Thyroid gland (tissue), 4 donors: ENCODE measurements around the gene CPA3. TPM values are rescaled to one million over a fixed set of nuclear protein-coding genes. Genes with fewer than 3 reads are reported as not detected.
A peak's percentile ranks its signal among the peaks of the same experiment; 100 is the strongest.

ENCODE experiments used
- DNase-seq, 2 donors: peaks; one replicate each; pipeline ENCODE4 v3.0.0-alpha.2; 2019
- H3K27ac ChIP-seq, 3 donors: fragments of 200-600 bp; sonication (generic); 1 replicate in 2 of 3; 2 replicates in 1 of 3; pipeline ENCODE4 v1.5.1; 2016 to 2019; ENCODE audit warnings: mild to moderate bottlenecking in 1 of 3, moderate library complexity in 1 of 3
- H3K27me3 ChIP-seq: fragments of 200-600 bp; sonication (generic); one replicate; pipeline ENCODE4 v1.5.1; 2019
- H3K36me3 ChIP-seq, 2 donors: fragments of 200-600 bp; sonication (generic); one replicate each; pipeline ENCODE4 v1.5.1; 2016 to 2019
- H3K4me1 ChIP-seq, 2 donors: fragments of 200-600 bp; sonication (generic); one replicate each; pipeline ENCODE4 v1.5.1; 2017 to 2019
- H3K4me3 ChIP-seq, 3 donors: fragments of 200-600 bp; sonication (generic); replicated peaks in 1 of 3; 1 replicate in 2 of 3; 2 replicates in 1 of 3; pipeline ENCODE4 v1.5.1; 2016; ENCODE audit warnings: mild to moderate bottlenecking in 1 of 3
- H3K9me3 ChIP-seq: fragments of 200-600 bp; sonication (generic); one replicate; pipeline ENCODE4 v1.5.1; 2017
- CTCF ChIP-seq, 6 experiments: fragments of 200-600 bp in 3 of 6; fragments of 450-650 bp in 3 of 6; sonication (generic) in 3 of 6; IDR thresholded peaks; one replicate each; pipeline ENCODE4 v1.5.1; 2016 to 2019; ENCODE audit warnings: antibody characterized with exemption in 6 of 6, mild to moderate bottlenecking in 2 of 6, inconsistent platforms in 1 of 6, moderate library complexity in 1 of 6
- POLR2A ChIP-seq, 2 donors: fragments of 450-650 bp; IDR thresholded peaks; one replicate each; pipeline ENCODE4 v1.6.1; 2017; ENCODE audit warnings: antibody characterized with exemption in 2 of 2, mild to moderate bottlenecking in 2 of 2, moderate library complexity in 1 of 2
- WGBS, 2 donors: methylation state at CpG; one replicate each; pipeline ENCODE4 v1.1.5; 2017; 5-methylcytosine and 5-hydroxymethylcytosine counted together
- intact Hi-C: fragments of 100-400 bp; cut with DNase I; formaldehyde crosslinking; loops from one replicate; pipeline ENCODE4 v1.15.1; 2023
- total RNA-seq, 4 donors: library from RNA; depleted of rRNA; stranded (reverse); fragments of >200 nt; gene quantifications; one replicate each; pipeline ENCODE4 v1.2.3, GENCODE V29; 2016

CPA3 gene
- total RNA-seq, 4 donors from 2014 or later = 0.38 to 4.6 (median 0.56) TPM

- no peaks in the 10 kb centered on the region for H3K9me3 ChIP-seq
- 81 to 85% methylated on average over 4 of the region's 4 CpGs for WGBS, 2 donors
- H3K27ac ChIP-seq = no peak overlapping the region
- TF ChIP-seq POLR2A (IDR thresholded peaks at IDR 0.05) (no peak), CTCF (IDR thresholded peaks at IDR 0.05) (no peak)
- no peak for DNase-seq
- H3K4me1 ChIP-seq = no peaks in the 10 kb centered on the region
- H3K27me3 ChIP-seq = no peaks in the 10 kb centered on the region
- H3K36me3 ChIP-seq = no peaks in the 10 kb centered on the region
- intact Hi-C loops = loop anchor here (5.0 kb wide), 1 partner anchor 75 kb away; no protein-coding TSS in a partner anchor
- H3K4me3 ChIP-seq = no peak overlapping the region
These were observed 7.8 kb upstream of the CPA3 start for GRCh38 chr3:148857316-148857715.

- Histone ChIP-seq H3K4me3 (no peak overlapping the region), H3K36me3 (no peaks in the 10 kb centered on the region), H3K9me3 (no peaks in the 10 kb centered on the region), H3K4me1 (no peaks in the 10 kb centered on the region), H3K27ac (no peak overlapping the region), H3K27me3 (no peaks in the 10 kb centered on the region)
- intact Hi-C loops = loop anchor here (5.0 kb wide), 1 partner anchor 81 kb away; no protein-coding TSS in a partner anchor
- no peak for TF ChIP-seq POLR2A (IDR thresholded peaks at IDR 0.05)
- TF ChIP-seq CTCF (IDR thresholded peaks at IDR 0.05) = peak; percentile 41 to 73 (median 60)
- WGBS, 2 donors = 4 to 15% methylated on average over 1 of the region's 1 CpG
- DNase-seq = no peak
These were observed 3.7 kb upstream of the CPA3 start for GRCh38 chr3:148861277-148861869.

- no peak overlapping the region for H3K27ac ChIP-seq
- H3K9me3 ChIP-seq = no peaks in the 10 kb centered on the region
- no peaks in the 10 kb centered on the region for H3K36me3 ChIP-seq
- DNase-seq = no peak
- WGBS, 2 donors = 61 to 64% methylated on average over 4 of the region's 4 CpGs
- H3K4me3 ChIP-seq = no peak overlapping the region
- no peaks in the 10 kb centered on the region for H3K27me3 ChIP-seq
- TF ChIP-seq POLR2A (IDR thresholded peaks at IDR 0.05) = no peak
- TF ChIP-seq CTCF (IDR thresholded peaks at IDR 0.05) = no peak
- H3K4me1 ChIP-seq = no peaks in the 10 kb centered on the region
- intact Hi-C loops = loop anchor here (5.0 kb wide), 1 partner anchor 79 kb away; no protein-coding TSS in a partner anchor
These were observed 1.8 kb upstream of the CPA3 start for GRCh38 chr3:148863297-148863696.

GRCh38 chr3:148863814-148864213 lies 1.3 kb upstream of the CPA3 start:
- Histone ChIP-seq H3K36me3 (no peaks in the 10 kb centered on the region), H3K4me3 (no peak overlapping the region), H3K4me1 (no peaks in the 10 kb centered on the region), H3K9me3 (no peaks in the 10 kb centered on the region), H3K27ac (no peak overlapping the region), H3K27me3 (no peaks in the 10 kb centered on the region)
- 80 to 87% methylated on average over 5 of the region's 5 CpGs for WGBS, 2 donors
- DNase-seq = no peak
- intact Hi-C loops = loop anchor here (5.0 kb wide), 1 partner anchor 78 kb away; no protein-coding TSS in a partner anchor
- TF ChIP-seq POLR2A (IDR thresholded peaks at IDR 0.05) (no peak), CTCF (IDR thresholded peaks at IDR 0.05) (no peak)

GRCh38 chr3:148866261-148866660 lies 1.2 kb downstream of the CPA3 start:
- TF ChIP-seq POLR2A (IDR thresholded peaks at IDR 0.05) (no peak), CTCF (IDR thresholded peaks at IDR 0.05) (no peak)
- 68 to 80% methylated on average over 4 of the region's 4 CpGs for WGBS, 2 donors
- no peaks in the 10 kb centered on the region for H3K36me3 ChIP-seq
- no peaks in the 10 kb centered on the region for H3K4me1 ChIP-seq
- no peaks in the 10 kb centered on the region for H3K27me3 ChIP-seq
- H3K9me3 ChIP-seq = no peaks in the 10 kb centered on the region
- H3K4me3 ChIP-seq = no peak overlapping the region
- no peak for DNase-seq
- H3K27ac ChIP-seq = no peak overlapping the region
- intact Hi-C loops = no loop called here
